ENCODE results near the gene ACTRT3.
A peak's percentile ranks its signal among the peaks of the same experiment; 100 is the strongest.

The ACTRT3 gene

DNA sequence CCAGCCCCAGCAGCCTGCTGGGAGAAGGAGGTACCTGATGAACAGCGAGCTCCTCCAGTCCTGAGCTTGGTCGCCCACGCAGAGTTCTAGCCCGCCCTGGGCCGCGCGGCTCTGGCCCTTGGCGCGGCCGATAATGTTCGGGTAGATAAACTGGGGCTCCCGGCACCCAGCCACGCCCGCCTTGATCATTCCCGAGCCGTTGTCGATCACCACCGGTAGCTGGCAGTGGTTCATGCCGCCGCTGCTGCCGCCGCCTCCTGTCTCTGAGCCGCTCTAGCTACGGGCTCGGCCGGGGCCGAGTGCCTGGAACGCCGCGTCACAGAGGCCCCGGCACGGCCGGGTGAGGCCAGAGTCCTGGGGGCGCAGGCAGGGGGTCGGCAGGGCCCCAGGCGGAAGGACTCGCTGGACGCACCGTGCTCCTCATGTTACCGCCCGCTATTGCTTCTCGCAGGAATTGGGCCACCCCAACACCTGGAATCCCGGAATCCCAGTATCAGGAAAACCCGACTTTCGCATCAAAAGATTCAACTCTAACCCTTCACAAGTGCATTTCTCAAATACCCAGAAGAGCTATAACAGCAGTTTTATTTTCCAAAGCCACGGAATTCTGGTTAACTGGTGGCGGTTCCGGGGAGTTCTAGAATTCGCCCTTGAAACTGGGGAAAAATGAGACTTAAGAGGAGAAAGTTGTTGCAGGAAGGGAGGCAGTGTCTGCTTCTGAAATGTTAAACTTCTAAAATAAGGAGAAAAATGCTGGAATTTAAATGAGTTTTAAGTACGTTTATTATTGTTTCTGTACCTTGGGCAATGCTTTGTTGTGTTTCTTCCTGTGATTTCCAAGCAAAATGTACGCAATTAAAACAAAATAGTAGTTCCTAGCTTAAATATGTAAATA is at the start of gene ACTRT3:
Gene ACTRT3 (minus strand): TSS at position 275 of the 895 bp plus-strand sequence. CDS start 41 bp downstream, at position 234.
- Histone ChIP-seq H3K27me3 (ENCODE audit: low read depth, low read length) (no peaks in the 10 kb centered on the region), H4K20me1 (ENCODE audit: insufficient read depth, low read length) (0 out of 2 replicates have a peak, but pooled peaks cover 3% of the 10 kb centered on the region), H3K4me3 (ENCODE audit: low read length) (peak within 1 kb of the TSS; percentile 80), H3K4me2 (ENCODE audit: low read length) (peak within 1 kb of the TSS; percentile 79), H3K27ac (ENCODE audit: low read length) (peak within 1 kb of the TSS; percentile 40), H3K9me3 (ENCODE audit: insufficient read depth, low read length) (no peaks in the 10 kb centered on the region), H3K36me3 (replicated peaks; ENCODE audit: low read depth, low read length) (no peaks in the 10 kb centered on the region), H3K4me1 (ENCODE audit: low read length) (peaks cover 10% of the 10 kb centered on the region), H3K79me2 (ENCODE audit: low read length) (peaks cover 13% of the 10 kb centered on the region), H2AFZ (ENCODE audit: low read depth, low read length) (peak within 1 kb of the TSS; percentile 94), H3K9ac (ENCODE audit: low read length) (peak within 1 kb of the TSS; percentile 65)
- TF ChIP-seq, protein P1, sequence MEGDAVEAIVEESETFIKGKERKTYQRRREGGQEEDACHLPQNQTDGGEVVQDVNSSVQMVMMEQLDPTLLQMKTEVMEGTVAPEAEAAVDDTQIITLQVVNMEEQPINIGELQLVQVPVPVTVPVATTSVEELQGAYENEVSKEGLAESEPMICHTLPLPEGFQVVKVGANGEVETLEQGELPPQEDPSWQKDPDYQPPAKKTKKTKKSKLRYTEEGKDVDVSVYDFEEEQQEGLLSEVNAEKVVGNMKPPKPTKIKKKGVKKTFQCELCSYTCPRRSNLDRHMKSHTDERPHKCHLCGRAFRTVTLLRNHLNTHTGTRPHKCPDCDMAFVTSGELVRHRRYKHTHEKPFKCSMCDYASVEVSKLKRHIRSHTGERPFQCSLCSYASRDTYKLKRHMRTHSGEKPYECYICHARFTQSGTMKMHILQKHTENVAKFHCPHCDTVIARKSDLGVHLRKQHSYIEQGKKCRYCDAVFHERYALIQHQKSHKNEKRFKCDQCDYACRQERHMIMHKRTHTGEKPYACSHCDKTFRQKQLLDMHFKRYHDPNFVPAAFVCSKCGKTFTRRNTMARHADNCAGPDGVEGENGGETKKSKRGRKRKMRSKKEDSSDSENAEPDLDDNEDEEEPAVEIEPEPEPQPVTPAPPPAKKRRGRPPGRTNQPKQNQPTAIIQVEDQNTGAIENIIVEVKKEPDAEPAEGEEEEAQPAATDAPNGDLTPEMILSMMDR (IDR thresholded peaks at IDR 0.05; ENCODE audit: low read depth, low read length), result no peak
- no peak for TF ChIP-seq EZH2phosphoT487 (IDR thresholded peaks at IDR 0.05; ENCODE audit: low read depth)

DNA sequence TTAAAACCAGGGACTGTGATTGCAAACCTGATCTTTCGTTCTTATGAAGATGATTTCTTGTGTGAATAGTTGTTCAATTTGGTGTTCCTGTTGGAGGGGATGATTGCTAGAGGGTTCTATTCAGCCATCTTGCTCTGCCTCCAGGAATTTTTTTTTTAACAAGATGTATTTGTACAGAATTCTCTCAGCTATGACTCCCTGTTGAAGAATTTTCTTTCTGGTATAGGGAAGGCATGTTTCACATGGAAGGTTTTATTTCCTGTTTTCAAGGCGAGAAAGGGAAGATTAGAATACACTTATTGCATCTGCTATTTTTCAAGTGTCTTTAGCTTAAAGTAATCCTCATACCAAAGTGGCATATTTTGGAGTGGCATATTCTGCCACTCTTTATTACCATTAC is 49.0 kb upstream of the ACTRT3 start:
- Histone ChIP-seq H3K27me3 (ENCODE audit: low read depth, low read length) (peaks cover 21% of the 10 kb centered on the region; the same call in 1 of the 2 replicates), H3K4me1 (ENCODE audit: low read length) (peaks cover 6% of the 10 kb centered on the region; the same call in 1 of the 2 replicates), H3K9ac (ENCODE audit: low read length) (no peak overlapping the region), H3K36me3 (replicated peaks; ENCODE audit: low read depth, low read length) (no peaks in the 10 kb centered on the region), H3K27ac (ENCODE audit: low read length) (no peak overlapping the region), H4K20me1 (ENCODE audit: insufficient read depth, low read length) (no peaks in the 10 kb centered on the region), H3K4me2 (ENCODE audit: low read length) (no peak overlapping the region), H2AFZ (ENCODE audit: low read depth, low read length) (no peak overlapping the region), H3K9me3 (ENCODE audit: insufficient read depth, low read length) (peaks cover 3% of the 10 kb centered on the region; the same call in 1 of the 2 replicates), H3K4me3 (ENCODE audit: low read length) (no peak overlapping the region), H3K79me2 (ENCODE audit: low read length) (no peaks in the 10 kb centered on the region)
- TF ChIP-seq EZH2phosphoT487 (IDR thresholded peaks at IDR 0.05; ENCODE audit: low read depth), result no peak
- TF ChIP-seq, protein P1 (IDR thresholded peaks at IDR 0.05; ENCODE audit: low read depth, low read length), result no peak

DNA sequence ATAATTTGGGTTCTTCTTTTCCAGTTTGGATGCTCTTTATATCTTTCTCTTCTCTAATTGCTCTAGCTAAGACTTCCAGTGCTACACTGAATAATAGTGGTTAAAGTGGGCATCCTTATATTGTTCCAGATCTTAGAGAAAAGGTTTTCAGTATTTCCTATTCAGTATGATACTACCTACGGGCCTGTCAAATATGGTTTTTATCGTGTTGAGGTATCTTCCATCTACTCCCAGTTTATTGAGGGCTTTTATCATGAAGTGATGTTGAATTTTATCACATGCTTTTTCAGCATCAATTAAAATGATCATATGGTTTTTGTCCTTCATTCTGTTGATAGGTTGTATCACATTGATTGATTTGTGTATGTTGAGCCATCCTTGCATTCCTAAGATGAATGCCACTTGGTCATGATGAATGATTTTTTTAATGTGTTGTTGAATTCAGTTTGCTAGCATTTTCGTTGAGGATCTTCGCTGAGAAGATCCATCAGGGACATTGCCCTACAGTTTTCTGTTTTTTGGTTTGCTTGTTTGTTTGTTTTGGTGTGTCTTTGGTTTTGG is 46.3 kb upstream of the ACTRT3 start:
- Histone ChIP-seq H3K27me3 (ENCODE audit: low read depth, low read length) (peaks cover 18% of the 10 kb centered on the region; the same call in 1 of the 2 replicates), H3K36me3 (replicated peaks; ENCODE audit: low read depth, low read length) (no peaks in the 10 kb centered on the region), H3K4me1 (ENCODE audit: low read length) (peaks cover 12% of the 10 kb centered on the region; the same call in 1 of the 2 replicates), H3K27ac (ENCODE audit: low read length) (no peak overlapping the region), H3K9ac (ENCODE audit: low read length) (no peak overlapping the region), H2AFZ (ENCODE audit: low read depth, low read length) (no peak overlapping the region), H3K4me2 (ENCODE audit: low read length) (no peak overlapping the region), H3K9me3 (ENCODE audit: insufficient read depth, low read length) (peaks cover 3% of the 10 kb centered on the region; the same call in 1 of the 2 replicates), H4K20me1 (ENCODE audit: insufficient read depth, low read length) (no peaks in the 10 kb centered on the region), H3K4me3 (ENCODE audit: low read length) (no peak overlapping the region), H3K79me2 (ENCODE audit: low read length) (no peaks in the 10 kb centered on the region)
- no peak for TF ChIP-seq EZH2phosphoT487 (IDR thresholded peaks at IDR 0.05; ENCODE audit: low read depth)
- TF ChIP-seq, protein P1 (IDR thresholded peaks at IDR 0.05; ENCODE audit: low read depth, low read length), result no peak

All from OCI-LY3 (cell line).